Lung (tissue), 12 donors: ENCODE results near the gene C3orf20. TPM values are rescaled to one million over a fixed set of nuclear protein-coding genes. Genes with fewer than 3 reads are reported as not detected.
A peak's percentile ranks its signal among the peaks of the same experiment; 100 is the strongest.

Experiments used
- ATAC-seq: fragments of 200-7000 bp; cut with Tn5 transposase; one replicate; pipeline ENCODE4 v1.9.1; 2020; ENCODE audit warnings: moderate number of reproducible peaks; ENCODE audit not compliant: insufficient read depth, low FRiP score
- DNase-seq, 3 donors: peaks; one replicate each; pipeline ENCODE4 v3.0.0-alpha.2; 2013 to 2017
- H3K27ac ChIP-seq, 2 donors: one replicate each; pipeline ENCODE4 v1.5.1; 2013; ENCODE audit warnings: mild to moderate bottlenecking in 2 of 2, moderate library complexity in 2 of 2, control low read depth in 1 of 2, inconsistent platforms in 1 of 2, low read depth in 1 of 2, low read length in 1 of 2
- H3K27me3 ChIP-seq, 3 donors: one replicate each; pipeline ENCODE4 v1.5.1; 2013; ENCODE audit warnings: low read length in 2 of 3; ENCODE audit not compliant: control insufficient read depth in 3 of 3, insufficient read depth in 3 of 3
- H3K36me3 ChIP-seq, 4 donors: one replicate each; pipeline ENCODE4 v1.5.1; 2013; ENCODE audit warnings: low read length in 4 of 4, mild to moderate bottlenecking in 1 of 4, moderate library complexity in 1 of 4; ENCODE audit not compliant: control insufficient read depth in 4 of 4, insufficient read depth in 4 of 4
- H3K4me1 ChIP-seq, 5 donors: one replicate each; pipeline ENCODE4 v1.5.1; 2013; ENCODE audit warnings: low read length in 5 of 5, mild to moderate bottlenecking in 2 of 5, moderate library complexity in 1 of 5; ENCODE audit not compliant: control insufficient read depth in 5 of 5, insufficient read depth in 5 of 5
- H3K4me3 ChIP-seq: one replicate; pipeline ENCODE4 v1.5.1; 2013; ENCODE audit warnings: mild to moderate bottlenecking, control low read depth, moderate library complexity
- H3K9ac ChIP-seq, 2 donors: one replicate each; pipeline ENCODE4 v1.5.1; 2013; ENCODE audit warnings: low read length in 2 of 2, control low read depth in 1 of 2; ENCODE audit not compliant: insufficient read depth in 1 of 2
- H3K9me3 ChIP-seq, 4 donors: one replicate each; pipeline ENCODE4 v1.5.1; 2013; ENCODE audit warnings: low read length in 3 of 4, mild to moderate bottlenecking in 1 of 4, moderate library complexity in 1 of 4; ENCODE audit not compliant: control insufficient read depth in 4 of 4, insufficient read depth in 3 of 4
- WGBS, 2 donors: extraction: QIAGEN DNeasy Blood & Tissue Kit; methylation state at CpG; one replicate each; pipeline ENCODE4 v1.1.7; 2013; 5-methylcytosine and 5-hydroxymethylcytosine counted together
- polyA plus RNA-seq, 2 donors: library from polyadenylated mRNA; stranded (reverse); fragments of 200-250 nt; gene quantifications; one replicate each; pipeline ENCODE4 v1.2.1, GENCODE V29; 2013
- total RNA-seq, 2 donors: library from RNA; depleted of rRNA in 1 of 2; stranded (reverse); fragments of >200 nt in 1 of 2; gene quantifications; one replicate each; pipeline ENCODE4 v1.2.1, GENCODE V29; 2014 to 2021
- TF ChIP-seq, protein P1 (sequence below): IDR thresholded peaks from 2 replicates; pipeline ENCODE4 v1.5.1; 2012; ENCODE audit warnings: mild to moderate bottlenecking; ENCODE audit errors: control extremely low read depth, extremely low read depth
- donor health status: control.
- donor health status: control.
- donor health status: Bipolar disorder and iron deficiency.
- donor health status: healthy.
- donor health status: DM: yes; HTN: yes; CAD: no.

The C3orf20 gene
- total and polyA plus RNA-seq, 4 donors: 0.03 to 0.14 (median 0.12) TPM; not detected in 1

DNA sequence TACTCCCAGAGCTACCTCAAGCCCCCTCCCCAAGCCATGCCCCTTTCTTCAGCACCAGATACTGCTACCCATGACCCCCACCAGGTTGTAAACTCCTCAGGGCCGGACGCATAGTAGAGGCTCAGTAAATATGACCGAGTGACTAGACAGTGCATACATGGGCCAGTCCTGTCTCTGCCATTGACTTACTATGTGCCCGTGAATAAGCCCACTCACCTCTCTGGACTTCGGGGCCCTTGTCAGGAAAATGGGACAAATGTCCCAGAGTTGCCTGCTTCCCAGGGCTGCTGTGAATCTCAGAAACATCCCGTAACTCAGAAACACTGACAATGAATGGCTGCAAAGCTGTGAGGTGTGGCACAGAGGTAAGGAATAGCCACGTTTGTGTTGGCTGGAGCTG, 95.7 kb downstream of the C3orf20 start:
- 92 to 94% methylated on average over 7 of the region's 7 CpGs for WGBS, 2 donors
- H3K9me3 ChIP-seq: no peaks in the 10 kb centered on the region
- TF ChIP-seq, protein P1, sequence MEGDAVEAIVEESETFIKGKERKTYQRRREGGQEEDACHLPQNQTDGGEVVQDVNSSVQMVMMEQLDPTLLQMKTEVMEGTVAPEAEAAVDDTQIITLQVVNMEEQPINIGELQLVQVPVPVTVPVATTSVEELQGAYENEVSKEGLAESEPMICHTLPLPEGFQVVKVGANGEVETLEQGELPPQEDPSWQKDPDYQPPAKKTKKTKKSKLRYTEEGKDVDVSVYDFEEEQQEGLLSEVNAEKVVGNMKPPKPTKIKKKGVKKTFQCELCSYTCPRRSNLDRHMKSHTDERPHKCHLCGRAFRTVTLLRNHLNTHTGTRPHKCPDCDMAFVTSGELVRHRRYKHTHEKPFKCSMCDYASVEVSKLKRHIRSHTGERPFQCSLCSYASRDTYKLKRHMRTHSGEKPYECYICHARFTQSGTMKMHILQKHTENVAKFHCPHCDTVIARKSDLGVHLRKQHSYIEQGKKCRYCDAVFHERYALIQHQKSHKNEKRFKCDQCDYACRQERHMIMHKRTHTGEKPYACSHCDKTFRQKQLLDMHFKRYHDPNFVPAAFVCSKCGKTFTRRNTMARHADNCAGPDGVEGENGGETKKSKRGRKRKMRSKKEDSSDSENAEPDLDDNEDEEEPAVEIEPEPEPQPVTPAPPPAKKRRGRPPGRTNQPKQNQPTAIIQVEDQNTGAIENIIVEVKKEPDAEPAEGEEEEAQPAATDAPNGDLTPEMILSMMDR: no peak
- ATAC-seq (no peak), DNase-seq (no peak)
- H3K27me3 ChIP-seq: no peaks in the 10 kb centered on the region
- H3K27ac ChIP-seq: no peak overlapping the region
- H3K4me1 ChIP-seq: no peaks in the 10 kb centered on the region
- H3K36me3 ChIP-seq: no peaks in the 10 kb centered on the region
- H3K4me3 ChIP-seq: no peak overlapping the region
- no peak overlapping the region for H3K9ac ChIP-seq

DNA sequence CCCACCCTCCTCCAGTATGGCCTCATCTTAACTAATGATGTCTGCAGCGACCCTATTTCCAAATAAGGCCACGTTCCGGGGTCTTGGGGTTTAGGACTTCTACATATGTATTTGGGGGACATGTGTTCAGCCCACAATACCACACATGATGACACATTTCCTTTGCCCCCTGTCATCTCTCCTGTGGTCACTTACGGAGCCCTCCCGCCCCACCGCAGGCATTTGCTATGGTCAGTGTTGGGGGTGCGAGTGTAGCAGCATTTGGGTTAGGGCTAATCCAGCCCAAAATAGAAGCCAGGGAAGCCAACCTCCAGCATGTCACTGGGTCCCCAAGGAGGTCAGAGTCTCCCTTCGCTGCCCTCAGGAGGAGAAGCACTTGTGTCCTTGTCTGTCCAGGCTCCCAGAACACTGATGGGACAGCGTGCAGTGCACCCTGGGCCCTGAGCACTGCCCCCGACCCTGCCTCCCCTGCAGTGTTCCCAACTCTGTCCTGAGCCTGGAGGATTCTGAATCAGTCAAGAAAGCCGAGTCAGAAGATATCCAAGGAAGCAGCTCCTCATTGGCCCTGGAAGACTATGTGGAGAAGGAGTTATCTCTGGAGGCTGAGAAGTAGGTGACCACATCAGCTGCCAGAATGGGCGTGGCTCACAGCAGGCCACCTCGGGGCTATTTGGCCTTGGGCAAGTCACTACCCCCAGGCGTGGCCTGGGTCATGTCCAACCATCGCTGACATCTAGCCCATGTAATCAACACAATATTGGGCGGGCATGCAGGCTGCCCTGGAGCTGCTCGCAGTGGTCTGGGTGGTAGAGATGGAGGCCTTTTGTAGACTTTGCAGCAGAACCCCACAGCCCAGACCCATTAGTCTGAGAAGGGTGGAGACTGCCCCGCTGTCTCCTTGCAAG, 96.9 kb downstream of the C3orf20 start:
- no peaks in the 10 kb centered on the region for H3K9me3 ChIP-seq
- DNase-seq (no peak), ATAC-seq (no peak)
- H3K4me3 ChIP-seq: no peak overlapping the region
- H3K27ac ChIP-seq: no peak overlapping the region
- H3K27me3 ChIP-seq: no peaks in the 10 kb centered on the region
- H3K36me3 ChIP-seq: no peaks in the 10 kb centered on the region
- 86 to 89% methylated on average over 18 of the region's 18 CpGs for WGBS, 2 donors
- no peaks in the 10 kb centered on the region for H3K4me1 ChIP-seq
- TF ChIP-seq, protein P1: no peak
- H3K9ac ChIP-seq: no peak overlapping the region

DNA sequence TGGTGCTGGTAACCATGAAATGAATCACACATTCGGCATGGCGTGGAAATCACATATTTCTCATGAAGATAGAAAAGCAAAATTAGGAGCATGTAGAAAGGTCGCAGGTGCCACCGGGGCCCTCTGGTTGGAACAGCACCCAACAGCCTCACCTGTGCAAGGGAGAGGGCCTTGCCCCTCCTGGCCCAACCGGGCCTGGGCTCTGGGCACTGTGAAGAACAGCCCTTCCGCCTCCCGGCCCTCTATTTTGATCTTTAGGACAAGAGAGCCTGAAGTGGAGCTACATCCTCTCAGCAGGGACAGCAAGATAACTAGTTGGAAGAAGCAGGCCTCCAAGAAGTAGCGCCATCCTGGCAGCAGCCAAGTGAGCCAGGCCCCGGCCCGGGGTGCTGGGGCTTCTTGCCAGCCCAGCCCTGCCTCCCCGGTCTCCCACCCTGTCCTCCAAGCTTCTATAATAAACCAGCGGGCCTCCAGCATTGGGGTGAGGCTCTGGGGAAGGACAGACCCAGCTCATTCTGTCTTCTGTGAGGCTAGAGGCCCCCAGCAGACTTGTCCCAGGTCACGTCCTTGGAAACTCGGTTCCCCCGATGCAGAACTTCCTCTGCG, 97.7 kb downstream of the C3orf20 start:
- 81 to 83% methylated on average over 16 of the region's 16 CpGs for WGBS, 2 donors
- TF ChIP-seq, protein P1: no peak

More for the DNA sequence above, 97.7 kb downstream of the C3orf20 start:
- H3K4me1 ChIP-seq: no peaks in the 10 kb centered on the region
- no peak overlapping the region for H3K27ac ChIP-seq
- no peak for ATAC-seq
- DNase-seq: peak in 1 of 3 donors; percentile 9
- H3K27me3 ChIP-seq: no peaks in the 10 kb centered on the region
- H3K4me3 ChIP-seq: no peak overlapping the region
- peaks cover 0 to 3% (median 0%) of the 10 kb centered on the region in 4 donors for H3K9me3 ChIP-seq
- no peak overlapping the region for H3K9ac ChIP-seq
- H3K36me3 ChIP-seq: no peaks in the 10 kb centered on the region
